22Rv1 (cell line): ENCODE measurements around the gene AGMO.
A peak's percentile ranks its signal among the peaks of the same experiment; 100 is the strongest.
"Not testable (repeated sequence)": the region's sequence is repeated elsewhere in the genome, so short reads cannot be mapped to it uniquely, and the experiment has no call there.

ENCODE experiments used
- H3K27ac ChIP-seq: fragments of 450-650 bp; 2 replicates; pipeline ENCODE4 v1.5.1; 2017
- CTCF ChIP-seq: fragments of 450-650 bp; IDR thresholded peaks from 2 replicates; pipeline ENCODE4 v1.5.1; 2017; ENCODE audit warnings: mild to moderate bottlenecking
- ZFX ChIP-seq: fragments of 450-650 bp; IDR thresholded peaks from 2 replicates; pipeline ENCODE4 v1.6.1; 2017; ENCODE audit warnings: antibody characterized with exemption, borderline replicate concordance

Gene AGMO

GRCh38 chr7:15308821-15309220 is 253.0 kb downstream of the AGMO start:
- TF ChIP-seq ZFX = no peak
- no peak for TF ChIP-seq CTCF
- no peak overlapping the region for H3K27ac ChIP-seq

- TF ChIP-seq CTCF = no peak
- TF ChIP-seq ZFX = no peak
- H3K27ac ChIP-seq = no peak overlapping the region
Measured at GRCh38 chr7:15306296-15306695, 255.5 kb downstream of the AGMO start.

- no peak overlapping the region for H3K27ac ChIP-seq
- TF ChIP-seq ZFX (no peak), CTCF (peak; percentile 97)
Measured at GRCh38 chr7:15305002-15305600, 256.7 kb downstream of the AGMO start.

- H3K27ac ChIP-seq = no peak overlapping the region
- TF ChIP-seq ZFX (no peak), CTCF (no peak)
Measured at GRCh38 chr7:15303357-15303756, 258.5 kb downstream of the AGMO start.

GRCh38 chr7:15300986-15301385 is 260.8 kb downstream of the AGMO start:
- not testable (repeated sequence) for H3K27ac ChIP-seq

- H3K27ac ChIP-seq = no peak overlapping the region
- no peak for TF ChIP-seq ZFX
- TF ChIP-seq CTCF = no peak
Measured at GRCh38 chr7:15292138-15292537, 269.7 kb downstream of the AGMO start.

GRCh38 chr7:15291699-15292098 is 270.1 kb downstream of the AGMO start:
- H3K27ac ChIP-seq = no peak overlapping the region
- no peak for TF ChIP-seq CTCF
- TF ChIP-seq ZFX = no peak

GRCh38 chr7:15288741-15289140 is 273.1 kb downstream of the AGMO start:
- no peak overlapping the region for H3K27ac ChIP-seq
- TF ChIP-seq ZFX = no peak
- TF ChIP-seq CTCF = no peak
